HG03460 (cell line): Measurements from ENCODE around the gene PHF14.
A peak's percentile ranks its signal among the peaks of the same experiment; 100 is the strongest.

ENCODE experiments used
- ATAC-seq: cut with Tn5 transposase; IDR thresholded peaks from one replicate; pipeline ENCODE4 v1.9.1; 2021; ENCODE audit not compliant: unreplicated experiment

PHF14 gene

GRCh38 chr7:11206177-11206899 is 232.7 kb downstream of the PHF14 start:
- ATAC-seq, result no peak

DNA sequence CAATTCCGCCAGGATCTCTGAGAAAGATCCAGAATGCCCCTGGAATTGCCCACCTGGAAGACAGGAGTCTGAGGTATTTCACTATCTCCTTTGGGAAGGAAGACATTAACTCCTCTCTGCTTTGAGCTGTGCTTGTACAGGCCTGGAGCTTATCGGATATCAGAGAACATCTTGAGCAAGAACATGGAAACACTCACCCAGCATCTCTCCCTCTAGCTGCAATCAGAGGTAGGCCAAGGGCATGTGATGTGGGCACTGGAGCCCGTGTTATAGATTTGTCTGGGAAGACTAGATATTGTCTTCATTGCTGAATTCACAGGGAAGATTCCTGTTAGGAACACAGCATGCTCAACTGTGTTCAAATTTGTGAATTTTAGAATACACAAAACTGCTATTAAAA is 233.9 kb downstream of the PHF14 start:
- no peak for ATAC-seq

DNA sequence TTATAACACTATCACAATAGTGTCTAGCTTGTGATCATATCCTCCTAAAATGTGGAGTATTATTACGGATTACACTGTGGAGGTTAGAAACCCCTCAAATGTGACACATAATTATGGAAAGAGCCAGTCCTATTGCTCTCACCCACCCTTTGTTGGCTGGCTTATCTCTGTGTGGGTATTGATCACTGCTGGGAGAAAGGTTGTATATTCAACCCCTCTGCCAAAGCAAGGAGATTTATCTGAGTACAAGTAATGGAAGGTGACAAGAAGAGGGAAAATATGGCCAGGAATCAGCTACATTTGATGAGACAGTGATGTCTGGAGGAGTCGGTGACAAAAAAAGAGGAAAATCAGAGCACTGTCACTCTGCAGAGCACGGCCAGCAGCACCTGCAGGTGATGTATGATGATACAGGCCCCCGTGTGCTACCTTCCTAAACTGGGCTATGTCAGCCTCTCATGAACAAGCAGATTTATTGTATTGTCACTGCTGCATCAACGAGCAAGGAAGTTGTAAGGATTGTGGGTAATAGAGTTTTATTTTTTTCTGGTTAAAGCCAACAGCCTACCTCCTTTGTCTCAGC is 235.3 kb downstream of the PHF14 start:
- ATAC-seq, result no peak

- ATAC-seq, result no peak
Measured at GRCh38 chr7:11210374-11210773, 236.7 kb downstream of the PHF14 start.

DNA sequence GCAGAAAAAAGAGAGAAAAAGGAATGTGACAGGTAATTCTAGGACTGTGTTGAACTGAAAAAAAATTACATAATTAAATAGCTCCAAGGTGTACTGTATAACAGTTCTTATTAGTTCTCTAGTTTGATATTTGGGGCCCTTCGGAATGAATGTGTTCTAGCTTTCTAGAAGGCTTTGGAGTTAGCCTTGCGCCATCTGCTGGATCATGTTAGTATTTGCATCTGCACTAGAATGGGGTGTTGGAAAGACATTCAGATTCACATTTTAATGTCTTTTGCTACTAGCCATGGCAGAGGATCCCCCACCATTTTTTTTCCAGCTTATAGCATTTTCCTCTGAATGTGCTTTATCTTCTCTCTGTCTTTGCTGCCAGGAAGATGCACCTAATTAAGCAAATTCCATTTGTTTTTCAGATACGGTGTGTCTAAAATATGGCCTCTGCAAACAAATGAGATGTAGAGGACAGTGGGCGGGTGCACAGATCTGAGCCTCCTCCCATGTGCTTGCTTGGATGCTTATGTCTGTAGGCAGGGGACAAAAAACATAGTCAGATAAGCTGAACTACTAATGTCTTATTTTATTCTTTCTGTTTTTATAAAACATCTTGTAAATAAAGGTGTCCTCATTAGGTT is 238.5 kb downstream of the PHF14 start:
- peak; percentile 79 for ATAC-seq

- no peak for ATAC-seq
Measured at GRCh38 chr7:11212816-11213215, 239.1 kb downstream of the PHF14 start.

- ATAC-seq, result no peak
Measured at GRCh38 chr7:11213266-11213665, 239.6 kb downstream of the PHF14 start.

- ATAC-seq, result no peak
Measured at GRCh38 chr7:11216276-11216675, 242.6 kb downstream of the PHF14 start.

GRCh38 chr7:11217848-11218565 is 244.3 kb downstream of the PHF14 start:
- no peak for ATAC-seq
